HG02852 (cell line): Measurements from ENCODE around the gene CCT8L2.
"Not testable (repeated sequence)": the region's sequence is repeated elsewhere in the genome, so short reads cannot be mapped to it uniquely, and the experiment has no call there.

Experiments used
- ATAC-seq: cut with Tn5 transposase; IDR thresholded peaks from one replicate; pipeline ENCODE4 v1.9.1; 2021; ENCODE audit warnings: mild to moderate bottlenecking, moderate library complexity; ENCODE audit not compliant: unreplicated experiment

The CCT8L2 gene, protein sequence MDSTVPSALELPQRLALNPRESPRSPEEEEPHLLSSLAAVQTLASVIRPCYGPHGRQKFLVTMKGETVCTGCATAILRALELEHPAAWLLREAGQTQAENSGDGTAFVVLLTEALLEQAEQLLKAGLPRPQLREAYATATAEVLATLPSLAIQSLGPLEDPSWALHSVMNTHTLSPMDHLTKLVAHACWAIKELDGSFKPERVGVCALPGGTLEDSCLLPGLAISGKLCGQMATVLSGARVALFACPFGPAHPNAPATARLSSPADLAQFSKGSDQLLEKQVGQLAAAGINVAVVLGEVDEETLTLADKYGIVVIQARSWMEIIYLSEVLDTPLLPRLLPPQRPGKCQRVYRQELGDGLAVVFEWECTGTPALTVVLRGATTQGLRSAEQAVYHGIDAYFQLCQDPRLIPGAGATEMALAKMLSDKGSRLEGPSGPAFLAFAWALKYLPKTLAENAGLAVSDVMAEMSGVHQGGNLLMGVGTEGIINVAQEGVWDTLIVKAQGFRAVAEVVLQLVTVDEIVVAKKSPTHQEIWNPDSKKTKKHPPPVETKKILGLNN

DNA sequence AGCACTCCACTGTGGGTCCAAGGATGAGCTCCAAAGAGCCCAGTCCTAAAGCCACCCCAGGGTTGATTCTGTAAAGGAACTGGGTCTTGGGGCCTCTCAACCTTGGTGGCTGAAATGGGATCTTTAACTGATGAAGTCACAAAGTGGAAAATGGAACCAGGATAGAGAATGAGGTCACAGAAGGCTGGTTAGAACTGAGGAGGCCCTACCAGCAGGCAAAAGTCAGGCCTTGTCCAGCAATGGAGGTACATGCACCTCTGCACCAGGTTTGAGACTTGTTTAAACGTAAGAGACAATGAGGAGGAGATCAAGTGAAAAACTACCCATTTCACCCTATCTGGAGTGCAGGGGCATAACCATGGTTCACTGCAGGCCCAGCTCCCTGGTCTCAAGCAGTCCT lies at the start of gene CCT8L2:
TSS of gene CCT8L2 (minus strand) at position 101 of the 400 bp plus-strand sequence. CDS start 260 bp downstream, outside the sequence.
- ATAC-seq, result not testable (repeated sequence)

DNA sequence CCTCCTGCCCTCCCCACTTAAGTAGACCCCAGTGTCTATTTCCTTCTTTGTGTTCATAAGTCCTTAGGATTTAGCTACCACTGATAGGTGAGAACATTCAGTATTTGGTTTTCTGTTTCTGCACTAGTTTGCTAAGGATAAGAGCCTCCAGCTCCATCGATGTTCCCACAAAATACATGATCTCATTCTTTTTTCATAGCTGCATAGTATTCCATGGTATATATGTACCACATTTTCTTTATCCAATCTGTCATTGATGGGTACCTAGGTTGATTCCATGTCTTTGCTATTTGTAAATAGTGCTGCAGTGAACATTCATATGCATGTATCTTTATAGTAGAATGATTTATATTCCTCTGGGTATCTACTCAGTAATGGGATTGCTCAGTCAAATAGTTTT lies 42.8 kb upstream of the CCT8L2 start:
- not testable (repeated sequence) for ATAC-seq

DNA sequence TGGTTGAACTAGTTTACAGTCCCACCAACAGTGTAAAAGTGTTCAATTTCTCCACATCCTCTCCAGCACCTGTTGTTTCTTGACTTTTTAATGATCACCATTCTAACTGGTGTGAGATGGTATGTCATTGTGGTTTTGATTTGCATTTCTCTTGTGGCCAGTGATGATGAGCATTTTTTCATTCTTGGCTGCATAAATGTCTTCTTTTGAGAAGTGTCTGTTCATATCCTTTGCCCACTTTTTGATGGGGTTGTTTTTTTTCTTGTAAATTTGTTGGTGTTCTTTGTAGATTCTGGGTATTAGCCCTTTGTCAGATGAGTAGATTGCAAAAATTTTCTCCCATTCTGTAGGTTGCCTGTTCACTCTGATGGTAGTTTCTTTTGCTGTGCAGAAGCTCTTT lies 41.5 kb upstream of the CCT8L2 start:
- ATAC-seq, result not testable (repeated sequence)

DNA sequence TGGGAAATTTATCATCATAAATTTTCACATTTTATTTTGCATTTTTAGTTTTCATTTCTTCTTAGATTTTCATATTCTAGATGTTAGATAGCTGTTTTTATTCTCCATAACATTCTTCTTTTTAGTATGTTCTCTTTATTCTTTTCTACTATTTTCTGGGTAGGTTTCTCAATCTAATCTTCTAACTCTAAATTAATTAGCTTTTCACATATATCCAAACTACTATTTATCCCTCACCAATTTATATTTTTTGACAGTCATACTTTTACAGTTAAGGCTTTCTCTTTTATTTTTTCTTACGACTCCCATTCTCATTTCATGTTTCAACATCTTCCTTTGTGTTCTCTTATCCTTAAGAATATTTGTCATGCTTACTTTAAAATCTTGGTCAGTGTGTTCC lies 35.9 kb upstream of the CCT8L2 start:
- ATAC-seq, result not testable (repeated sequence)

DNA sequence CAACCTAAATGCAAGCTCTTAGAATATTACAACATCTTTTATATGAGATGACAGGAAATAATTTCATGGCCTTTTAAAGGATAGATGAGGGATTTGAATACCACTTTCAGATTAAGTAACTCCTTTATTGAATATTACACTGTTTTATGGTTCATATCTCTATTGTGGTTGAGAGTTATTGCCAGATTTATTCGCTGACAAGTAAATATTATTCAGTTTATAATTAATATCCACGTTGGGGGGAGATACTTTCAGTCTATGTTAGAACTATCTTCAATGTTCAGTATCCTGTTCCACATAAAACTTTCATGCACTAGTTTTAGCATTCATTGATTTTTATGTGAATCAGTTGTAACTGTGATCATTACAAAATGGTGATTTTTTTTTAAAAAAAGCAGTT lies 32.4 kb upstream of the CCT8L2 start:
- not testable (repeated sequence) for ATAC-seq

DNA sequence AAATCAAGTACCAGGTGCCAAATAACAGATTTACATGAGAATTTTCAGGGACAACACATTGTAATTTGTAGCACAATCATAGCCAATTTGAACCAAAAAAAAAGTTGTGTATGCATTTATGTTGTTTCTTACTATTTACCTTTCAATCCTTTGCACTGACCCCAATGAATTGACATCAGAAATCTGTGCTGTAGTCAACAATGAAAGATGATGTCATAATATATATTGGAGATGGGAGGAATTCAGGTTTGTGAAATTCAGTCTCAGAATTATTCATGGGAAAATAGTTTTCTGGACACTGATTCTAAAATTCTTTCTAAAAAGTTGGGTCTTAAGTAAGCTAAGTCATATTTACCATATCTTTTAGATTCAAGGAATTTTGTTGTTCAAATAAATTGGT lies 31.0 kb upstream of the CCT8L2 start:
- not testable (repeated sequence) for ATAC-seq

DNA sequence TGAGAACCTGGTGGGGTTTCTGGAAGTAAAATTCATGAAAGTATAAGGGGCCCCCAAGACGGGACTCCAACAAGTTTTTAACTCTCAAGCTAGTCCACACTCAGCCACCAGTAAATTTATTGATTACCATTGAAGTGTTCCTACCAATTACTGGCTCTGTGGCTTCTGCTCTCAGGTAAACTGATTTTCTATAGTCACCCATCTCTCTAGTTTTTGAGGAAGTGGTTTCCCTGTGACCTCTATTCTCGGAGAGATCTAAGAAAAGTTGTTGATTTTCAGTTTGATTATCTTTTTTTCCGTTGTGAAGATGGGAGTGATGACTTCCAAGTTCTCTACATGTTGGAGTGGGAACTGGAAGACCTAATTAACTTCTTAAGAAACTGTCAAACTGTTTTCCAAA lies 24.9 kb upstream of the CCT8L2 start:
- not testable (repeated sequence) for ATAC-seq

DNA sequence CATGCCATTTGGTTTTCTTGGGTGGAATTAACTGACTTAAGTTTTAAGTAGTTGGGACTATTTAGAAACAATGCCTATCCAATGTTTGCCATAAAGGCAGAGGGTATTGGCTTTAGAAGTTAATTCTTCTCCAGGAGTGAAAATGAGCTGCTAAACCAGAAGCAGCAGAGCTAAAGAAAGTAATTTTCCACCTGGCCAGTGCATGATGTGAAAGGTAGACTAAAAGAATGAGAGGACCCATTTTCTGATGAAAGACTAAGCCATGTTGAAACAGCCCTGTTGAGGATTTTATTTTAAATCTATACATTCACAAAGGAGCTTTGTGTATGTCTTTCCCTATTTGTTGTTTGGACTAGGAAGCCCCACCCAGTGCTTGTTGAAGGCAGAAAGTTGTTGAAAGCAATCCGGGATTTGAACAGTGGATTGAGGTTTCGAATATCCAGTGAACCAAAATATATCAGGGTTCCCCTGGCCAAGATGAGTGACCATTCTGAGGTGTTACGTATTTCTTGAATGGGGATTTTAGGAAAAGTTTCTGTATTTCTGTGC lies 23.9 kb upstream of the CCT8L2 start:
- not testable (repeated sequence) for ATAC-seq

DNA sequence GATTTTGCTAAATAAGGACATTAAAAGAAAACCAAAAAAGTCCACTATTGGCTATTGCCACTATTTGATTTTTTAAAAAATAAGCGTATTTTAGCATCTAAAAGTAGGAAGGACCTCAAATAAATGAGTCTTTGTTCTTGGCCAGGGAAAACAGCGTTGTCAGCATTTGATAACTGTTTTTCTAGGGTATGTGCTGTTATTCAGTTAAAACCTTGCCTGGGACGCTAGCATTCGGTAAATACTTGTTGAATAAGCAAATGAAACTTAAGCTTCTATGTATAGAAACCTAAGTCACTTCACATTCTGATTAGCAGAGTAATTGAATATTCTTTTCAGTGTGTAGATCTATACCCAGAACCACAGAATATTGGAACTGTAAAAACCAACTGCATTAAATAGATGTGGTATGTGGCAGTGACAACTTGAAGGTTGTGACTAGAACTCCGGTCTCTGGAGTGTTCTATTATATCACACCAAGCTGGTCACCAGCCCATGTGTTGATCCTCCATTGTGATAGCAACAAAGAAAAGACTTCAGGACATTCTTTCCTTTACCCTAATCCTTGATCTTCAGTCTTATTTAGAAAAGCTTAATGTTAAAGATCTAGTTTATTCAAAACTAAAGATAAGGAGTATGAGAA lies 23.1 kb upstream of the CCT8L2 start:
- not testable (repeated sequence) for ATAC-seq

DNA sequence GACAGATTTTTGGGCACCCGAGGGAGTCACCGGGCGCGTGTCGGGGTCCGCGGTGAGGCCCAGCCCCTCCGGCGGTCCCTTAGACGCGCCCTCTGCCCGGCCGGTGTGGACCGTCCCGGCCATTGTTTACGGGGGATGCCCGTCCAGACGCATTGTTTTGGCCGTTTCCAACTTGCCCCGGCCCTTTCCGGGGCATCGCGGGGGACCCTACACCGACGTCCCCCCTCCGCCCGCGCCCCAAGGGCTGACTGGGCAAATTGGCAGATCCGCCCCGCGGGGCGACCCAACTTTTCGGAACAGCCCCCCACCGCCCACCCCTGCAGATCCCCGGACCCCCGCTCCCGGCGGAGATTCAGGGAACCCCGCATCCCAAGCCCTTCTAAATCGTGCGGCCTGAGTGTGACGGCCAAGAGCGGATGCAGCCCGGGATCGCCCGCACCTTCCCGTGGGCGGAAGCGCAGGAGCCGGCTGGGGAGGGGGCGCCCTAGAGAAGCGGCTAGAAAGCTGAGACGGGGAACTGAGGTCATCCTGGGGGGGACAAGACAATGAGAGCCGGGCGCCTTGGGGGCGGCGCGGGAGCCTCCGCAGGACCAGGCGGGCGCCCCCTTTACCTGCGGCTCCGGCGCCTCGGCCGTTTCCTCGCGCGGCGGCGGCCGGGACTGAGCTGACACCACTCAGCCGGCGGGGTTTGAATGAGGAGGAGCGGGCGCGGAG lies 17.1 kb upstream of the CCT8L2 start:
- ATAC-seq, result no peak

DNA sequence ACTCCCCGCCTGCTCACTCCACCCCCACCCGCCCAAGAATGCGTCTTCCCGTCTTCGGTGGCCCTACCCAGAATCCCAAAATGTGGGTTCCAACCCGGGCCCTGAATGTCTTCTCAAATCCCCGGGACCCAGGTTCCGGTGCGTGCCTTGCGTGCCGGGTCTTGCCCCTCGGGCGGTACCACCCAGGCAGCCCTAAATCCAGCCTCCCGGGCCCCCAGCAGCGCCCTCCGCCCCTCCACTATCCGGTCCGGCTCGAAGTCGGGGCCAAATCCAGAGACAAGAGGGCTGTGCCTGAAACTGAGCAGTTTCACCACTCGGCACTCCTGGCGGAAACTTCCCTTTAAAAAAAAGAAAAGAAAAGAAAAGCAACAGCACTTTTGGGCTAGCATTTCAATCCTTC lies 16.3 kb upstream of the CCT8L2 start:
- no peak for ATAC-seq

DNA sequence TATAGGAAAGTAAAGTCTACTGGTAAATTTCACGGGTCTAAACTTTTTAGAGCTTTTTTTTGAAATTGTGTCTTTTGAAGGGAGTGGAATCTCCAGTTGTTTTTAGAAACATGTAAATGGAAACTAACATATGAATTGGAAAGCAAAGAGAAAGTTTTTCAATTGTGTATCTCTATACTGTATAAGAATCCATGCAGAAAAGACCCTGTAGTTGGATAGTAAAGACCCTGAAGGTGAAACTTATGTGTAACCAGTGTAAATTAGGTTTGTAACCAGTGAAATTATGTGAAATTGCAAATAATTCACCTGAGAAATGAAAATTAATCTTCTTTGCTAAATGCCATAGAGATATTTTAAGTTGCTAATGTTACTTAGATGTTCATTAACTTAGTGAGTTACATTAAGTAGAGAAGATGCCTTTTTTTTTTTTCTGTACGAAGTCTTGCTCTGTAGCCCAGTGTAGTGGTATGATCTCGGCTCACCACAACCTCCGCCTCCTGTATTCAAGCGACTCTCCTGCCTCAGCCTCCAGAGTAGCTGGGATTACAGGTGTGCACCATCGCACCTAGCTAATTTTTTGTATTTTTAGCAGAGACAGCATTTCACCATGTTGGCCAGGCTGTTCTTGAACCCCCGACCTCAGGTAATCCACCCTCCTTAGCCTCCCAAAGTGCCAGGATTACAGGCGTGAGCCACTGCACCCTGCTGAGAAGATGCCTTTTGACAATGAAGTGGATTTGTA lies 11.8 kb upstream of the CCT8L2 start:
- ATAC-seq, result not testable (repeated sequence)

DNA sequence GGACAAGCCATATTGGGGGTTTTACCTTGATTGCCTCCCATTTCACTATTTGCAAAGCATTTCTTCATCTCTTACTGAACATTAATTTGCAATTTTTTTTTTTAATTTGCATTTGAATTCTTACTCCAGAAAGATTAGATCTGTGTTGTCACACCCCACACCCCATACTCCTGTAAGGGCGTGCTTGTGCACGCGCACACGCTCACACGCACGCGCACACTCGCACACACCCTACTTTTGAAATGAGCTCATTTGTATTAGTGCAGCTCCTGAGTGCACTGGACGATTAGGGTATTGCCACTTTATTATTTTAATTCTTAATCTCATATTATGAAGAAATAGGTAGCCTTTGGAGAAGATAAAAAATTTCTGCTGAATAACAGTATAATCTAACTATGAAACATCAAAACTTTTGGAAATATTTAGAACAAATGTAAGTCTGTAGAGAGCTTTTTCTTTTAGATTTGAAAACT lies 11.2 kb upstream of the CCT8L2 start:
- ATAC-seq, result not testable (repeated sequence)

DNA sequence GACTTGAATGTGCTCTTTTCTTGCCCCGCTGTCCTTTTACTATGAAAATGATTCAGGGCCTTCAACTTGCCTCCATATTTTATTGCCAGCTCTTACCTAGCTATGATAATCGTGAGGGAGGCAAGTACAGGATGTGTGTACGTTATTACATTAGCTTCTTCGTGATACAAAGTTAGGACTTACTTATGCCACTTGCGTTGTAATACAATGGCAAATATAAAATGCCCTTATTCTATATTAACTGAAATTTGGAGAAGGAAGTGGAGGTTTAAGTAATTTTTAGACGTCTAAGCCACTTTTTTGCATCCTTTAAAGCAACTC lies 10.8 kb upstream of the CCT8L2 start:
- no peak for ATAC-seq

DNA sequence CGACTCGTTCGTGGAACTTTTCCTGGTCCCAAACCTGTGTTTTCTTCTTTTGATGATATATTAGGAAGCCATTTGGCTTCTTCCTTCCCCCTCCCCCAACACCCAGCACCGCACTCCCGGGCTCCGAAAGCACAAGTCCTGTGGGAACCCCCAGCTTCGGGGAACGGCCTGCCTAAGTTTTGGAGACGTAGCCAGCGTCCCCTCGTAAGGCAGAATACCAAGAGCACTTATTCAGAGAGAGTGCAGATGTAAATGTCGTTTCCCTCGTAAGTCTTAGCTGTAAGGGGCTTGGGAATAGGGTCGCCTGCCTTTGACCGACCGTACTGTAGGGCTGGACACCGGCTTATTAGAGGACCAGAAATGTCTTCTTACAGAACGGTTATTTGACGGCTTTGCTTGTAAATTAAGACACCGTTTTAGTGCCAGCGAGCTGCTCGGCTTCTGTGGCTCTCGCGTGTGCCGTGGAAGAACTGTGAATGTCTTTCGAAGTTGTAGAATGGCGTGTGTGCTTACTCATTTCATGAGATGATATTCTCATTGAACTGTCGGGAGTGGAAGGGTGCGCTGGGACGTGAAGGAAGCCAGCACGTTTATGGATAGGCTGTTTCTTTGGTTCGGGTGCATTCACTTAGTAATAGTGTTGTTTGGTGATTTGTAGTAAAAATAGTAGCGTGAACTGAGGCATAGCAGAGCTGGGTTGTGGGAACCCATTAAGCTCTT lies 10.3 kb upstream of the CCT8L2 start:
- not testable (repeated sequence) for ATAC-seq

DNA sequence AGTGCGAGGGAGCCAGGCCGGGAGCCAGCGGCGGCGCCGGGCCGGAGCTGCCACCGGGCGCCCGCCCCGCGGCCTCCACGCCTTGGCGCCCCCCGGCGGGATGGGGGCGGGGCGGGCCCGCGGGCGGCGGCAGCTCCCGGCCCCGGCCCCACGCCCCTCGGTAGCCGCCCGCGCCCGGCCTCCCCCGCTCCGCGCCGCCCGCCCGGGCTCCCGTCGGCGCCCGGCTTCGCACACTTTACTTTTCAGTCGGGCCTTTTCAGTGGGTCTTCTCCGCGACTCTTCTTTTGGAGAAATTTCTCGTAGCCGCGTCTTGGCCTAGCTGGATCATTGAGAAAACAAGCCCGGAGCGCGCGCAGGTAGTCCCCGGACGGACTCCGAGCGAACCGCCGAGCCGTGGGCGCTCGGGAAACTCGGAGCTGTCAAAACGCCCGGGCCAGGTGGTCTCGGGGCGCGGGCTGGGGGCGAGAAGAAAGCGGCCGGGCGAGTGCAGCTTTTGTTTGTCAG lies 9.7 kb upstream of the CCT8L2 start:
- ATAC-seq, result not testable (repeated sequence)

DNA sequence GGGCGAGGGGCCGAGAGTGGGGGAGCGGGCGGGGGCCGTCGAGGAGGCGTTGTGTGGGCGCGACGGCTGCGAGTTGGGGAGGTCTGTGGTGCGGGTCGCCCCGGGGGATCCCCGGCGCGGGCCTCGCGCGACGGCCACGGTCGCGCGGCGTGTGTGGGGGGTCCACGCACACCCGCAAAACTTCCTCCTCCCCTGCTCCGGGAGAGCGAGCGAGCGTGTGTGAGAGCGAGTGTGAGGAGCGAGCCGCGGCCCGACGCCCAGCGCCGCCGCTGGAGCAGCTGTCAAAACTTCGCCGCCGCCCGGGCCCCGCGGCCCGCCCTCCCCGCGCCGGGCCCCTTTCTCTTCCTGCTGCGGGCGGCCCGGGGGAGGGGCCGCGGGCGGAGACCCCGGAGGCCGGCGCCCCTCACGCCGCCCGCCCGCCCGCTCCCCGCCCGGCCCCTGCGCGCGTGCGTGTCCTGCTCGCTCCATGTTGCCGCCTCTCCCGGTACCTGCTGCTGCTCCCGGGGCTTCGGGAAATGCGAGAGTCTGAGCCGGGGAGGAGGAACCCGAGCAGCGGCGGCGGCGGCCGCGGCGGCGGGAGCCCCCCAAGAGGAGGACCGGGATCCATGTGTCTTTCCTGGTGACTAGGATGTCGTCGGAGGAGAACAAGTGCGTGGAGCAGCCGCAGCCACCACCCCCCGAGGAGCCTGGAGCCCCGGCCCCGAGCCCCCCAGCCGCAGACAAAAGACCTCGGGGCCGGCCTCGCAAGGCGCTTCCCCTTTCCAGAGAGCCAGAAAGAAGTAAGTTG lies 9.0 kb upstream of the CCT8L2 start:
- no peak for ATAC-seq

DNA sequence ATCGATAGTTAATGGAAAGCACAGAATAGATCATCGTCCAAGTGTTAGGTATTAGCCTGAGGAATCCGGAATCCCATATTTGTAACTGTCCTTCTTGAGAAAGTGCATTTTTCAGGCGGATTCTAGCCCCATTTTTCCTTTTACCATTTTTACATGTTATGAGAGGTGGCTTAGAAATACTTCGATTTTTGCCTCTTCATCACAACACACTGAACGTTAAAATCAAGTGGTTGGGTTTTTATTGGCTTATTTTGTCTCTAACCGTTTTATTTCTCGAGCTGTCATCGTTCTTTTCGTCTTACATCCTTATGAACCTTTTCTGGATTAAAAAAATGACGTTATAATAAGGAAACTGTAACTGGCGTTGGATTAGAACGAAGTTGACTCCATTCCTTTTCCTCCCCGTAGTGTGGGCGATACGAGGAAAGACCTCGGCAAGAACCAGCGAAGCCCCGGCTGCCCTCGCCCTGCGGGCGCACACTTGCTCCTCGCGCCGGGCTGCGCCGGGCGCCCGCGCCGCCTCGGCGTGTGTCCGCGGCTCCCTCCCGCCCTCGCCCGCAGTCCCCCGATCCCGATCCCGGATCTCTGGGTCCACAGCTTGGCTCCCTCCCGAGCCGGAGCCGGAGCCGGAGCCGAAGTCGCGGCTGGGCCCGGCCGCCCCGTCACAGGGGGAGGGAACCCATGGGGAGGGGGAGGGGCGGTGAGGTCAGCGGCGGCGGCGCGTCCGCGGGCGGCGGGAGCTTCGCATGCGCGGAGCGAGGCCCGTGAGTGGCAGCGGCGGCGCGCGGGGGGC lies 8.2 kb upstream of the CCT8L2 start:
- not testable (repeated sequence) for ATAC-seq
